PC-9 (cell line): Measurements from ENCODE around the gene ZNF518B. TPM values are rescaled to one million over a fixed set of nuclear protein-coding genes. Genes with fewer than 3 reads are reported as not detected.
A peak's percentile ranks its signal among the peaks of the same experiment; 100 is the strongest.

Source experiments
- BruUV-seq: library from RNA; stranded (reverse); fragments of 400-500 nt; replicated peaks from 2 replicates; lab custom pipeline; 2021; lab: Mats Ljungman, UMichigan
- CTCF ChIA-PET: fragments of 300-600 bp; sonication (Branson Sonifier 250); formaldehyde crosslinking; loops from one replicate; lab custom pipeline; 2022; ENCODE audit warnings: antibody characterized with exemption; lab: Charles Lee
- POLR2A ChIA-PET: fragments of 300-600 bp; sonication (Branson Sonifier 250); formaldehyde crosslinking; loops from one replicate; lab custom pipeline; 2022; ENCODE audit warnings: antibody characterized with exemption; ENCODE audit not compliant: unreplicated experiment; lab: Charles Lee
- DNase-seq, 2 experiments: peaks; one replicate each; pipeline versions ENCODE4 v3.0.0 to v3.0.0-alpha.2; 2015 to 2022; ENCODE audit warnings: mixed read lengths in 1 of 2
- H2AFZ ChIP-seq: fragments of 200-600 bp; sonication (generic); 2 replicates; pipeline ENCODE4 v1.8.1; 2017; ENCODE audit warnings: antibody characterized with exemption
- H3F3A ChIP-seq: fragments of 200-600 bp; sonication (generic); 2 replicates; pipeline ENCODE4 v1.8.1; 2017; ENCODE audit warnings: antibody characterized with exemption, mild to moderate bottlenecking, low read depth; ENCODE audit not compliant: insufficient read depth
- H3K27ac ChIP-seq: fragments of 200-600 bp; sonication (generic); 2 replicates; pipeline ENCODE4 v1.6.1; 2016; ENCODE audit warnings: mixed run types
- H3K27me3 ChIP-seq: fragments of 200-600 bp; sonication (generic); 2 replicates; pipeline ENCODE4 v1.6.1; 2016; ENCODE audit warnings: low read depth, mixed run types; ENCODE audit not compliant: insufficient read depth
- H3K36me3 ChIP-seq: fragments of 200-600 bp; sonication (generic); 2 replicates; pipeline ENCODE4 v1.6.1; 2016; ENCODE audit warnings: low read depth, mixed run types
- H3K4me1 ChIP-seq: fragments of 200-600 bp; sonication (generic); replicated peaks from 2 replicates; pipeline ENCODE4 v1.6.1; 2016; ENCODE audit warnings: mixed run types; ENCODE audit not compliant: insufficient read depth
- H3K4me2 ChIP-seq: fragments of 200-600 bp; sonication (generic); 2 replicates; pipeline ENCODE4 v1.6.1; 2017; ENCODE audit warnings: mixed run types
- H3K4me3 ChIP-seq: fragments of 200-600 bp; sonication (generic); 2 replicates; pipeline ENCODE4 v1.6.1; 2016; ENCODE audit warnings: mixed run types
- H3K79me2 ChIP-seq: fragments of 200-600 bp; sonication (generic); 2 replicates; pipeline ENCODE4 v1.6.1; 2017; ENCODE audit warnings: low read depth, mixed run types
- H3K9me2 ChIP-seq: fragments of 200-600 bp; sonication (generic); 2 replicates; pipeline ENCODE4 v1.8.1; 2017; ENCODE audit warnings: mild to moderate bottlenecking; ENCODE audit not compliant: insufficient read depth
- H3K9me3 ChIP-seq: fragments of 200-600 bp; sonication (generic); 2 replicates; pipeline ENCODE4 v1.8.1; 2016; ENCODE audit warnings: low read depth; ENCODE audit not compliant: insufficient read depth
- H4K20me1 ChIP-seq: fragments of 200-600 bp; sonication (generic); 2 replicates; pipeline ENCODE4 v1.8.1; 2017; ENCODE audit not compliant: insufficient read depth
- CTCF ChIP-seq: fragments of 200-600 bp; sonication (generic); conservative IDR thresholded peaks from 2 replicates; pipeline ENCODE4 v1.6.1; 2017; ENCODE audit warnings: mixed run types, antibody characterized with exemption, mild to moderate bottlenecking, moderate library complexity
- EZH2 ChIP-seq: fragments of 200-600 bp; sonication (generic); IDR thresholded peaks from 2 replicates; pipeline ENCODE4 v1.8.0; 2017; ENCODE audit warnings: antibody characterized with exemption, low read depth
- intact Hi-C: fragments of 100-400 bp; cut with micrococcal nuclease; formaldehyde crosslinking; loops from one replicate; pipeline ENCODE4 v1.10.0; 2022; ENCODE audit not compliant: unreplicated experiment
- total RNA-seq: library from RNA; stranded (reverse); gene quantifications from 2 replicates; pipeline ENCODE4 v1.2.3, GENCODE V29; 2021

The ZNF518B gene
- total RNA-seq, 1 experiment from 2014 or later, result 12.3 TPM

GRCh38 chr4:10458177-10458576 lies 951 bp upstream of the ZNF518B start:
- intact Hi-C loops, result no loop called here
- H3K4me1 ChIP-seq, result no peaks in the 10 kb centered on the region
- H3K27ac ChIP-seq, result no peak overlapping the region
- ChIA-PET CTCF (no interaction called here), POLR2A (no interaction called here)
- DNase-seq, result no peak
- no peak overlapping the region for H3K4me3 ChIP-seq
- no peaks in the 10 kb centered on the region for H3F3A ChIP-seq
- H3K4me2 ChIP-seq, result no peak overlapping the region
- peaks cover 3% of the 10 kb centered on the region; the same call in 1 of the 2 replicates for H3K79me2 ChIP-seq
- no TSS peak for BruUV-seq
- TF ChIP-seq EZH2 (no peak), CTCF (no peak)
- H4K20me1 ChIP-seq, result no peaks in the 10 kb centered on the region
- no peaks in the 10 kb centered on the region for H3K36me3 ChIP-seq
- H3K27me3 ChIP-seq, result no peaks in the 10 kb centered on the region
- H2AFZ ChIP-seq, result no peak overlapping the region
- no peaks in the 10 kb centered on the region for H3K9me3 ChIP-seq
- no peaks in the 10 kb centered on the region for H3K9me2 ChIP-seq

GRCh38 chr4:10456595-10457254 lies 501 bp downstream of the ZNF518B start:
- DNase-seq, result peak in 1 of 2 experiments; percentile 19
- Histone ChIP-seq H2AFZ (peak overlapping the region; percentile 52; the same call in 1 of the 2 replicates), H3K4me2 (peak overlapping the region; percentile 57), H3K4me3 (peak overlapping the region; percentile 43; the same call in 1 of the 2 replicates), H3K79me2 (peaks cover 3% of the 10 kb centered on the region; the same call in 1 of the 2 replicates), H3K4me1 (no peaks in the 10 kb centered on the region), H3K27ac (no peak overlapping the region), H3K36me3 (no peaks in the 10 kb centered on the region), H3F3A (no peaks in the 10 kb centered on the region), H3K27me3 (no peaks in the 10 kb centered on the region), H4K20me1 (no peaks in the 10 kb centered on the region), H3K9me2 (no peaks in the 10 kb centered on the region), H3K9me3 (no peaks in the 10 kb centered on the region)
- ChIA-PET POLR2A (no interaction called here), CTCF (no interaction called here)
- intact Hi-C loops, result no loop called here
- TF ChIP-seq CTCF (no peak), EZH2 (no peak)
- BruUV-seq, result no TSS peak

- H3K27ac ChIP-seq, result no peak overlapping the region
- DNase-seq, result no peak
- CTCF ChIA-PET, result no interaction called here
- no peaks in the 10 kb centered on the region for H3K36me3 ChIP-seq
- H3K9me2 ChIP-seq, result no peaks in the 10 kb centered on the region
- no peaks in the 10 kb centered on the region for H4K20me1 ChIP-seq
- POLR2A ChIA-PET, result no interaction called here
- peak overlapping the region; percentile 52; the same call in 1 of the 2 replicates for H2AFZ ChIP-seq
- peak overlapping the region; percentile 43; the same call in 1 of the 2 replicates for H3K4me3 ChIP-seq
- H3K27me3 ChIP-seq, result no peaks in the 10 kb centered on the region
- no peaks in the 10 kb centered on the region for H3K4me1 ChIP-seq
- H3K4me2 ChIP-seq, result peak overlapping the region; percentile 57
- peaks cover 3% of the 10 kb centered on the region; the same call in 1 of the 2 replicates for H3K79me2 ChIP-seq
- H3F3A ChIP-seq, result no peaks in the 10 kb centered on the region
- H3K9me3 ChIP-seq, result no peaks in the 10 kb centered on the region
- TSS peak; percentile 41 for BruUV-seq
- no peak for TF ChIP-seq CTCF
- no peak for TF ChIP-seq EZH2
- intact Hi-C loops, result no loop called here
These were observed 999 bp downstream of the ZNF518B start for GRCh38 chr4:10456260-10456594.
